ENCODE data around the gene TAPBP.
"Not testable (repeated sequence)": the region's sequence is repeated elsewhere in the genome, so short reads cannot be mapped to it uniquely, and the experiment has no call there.

Gene TAPBP

DNA sequence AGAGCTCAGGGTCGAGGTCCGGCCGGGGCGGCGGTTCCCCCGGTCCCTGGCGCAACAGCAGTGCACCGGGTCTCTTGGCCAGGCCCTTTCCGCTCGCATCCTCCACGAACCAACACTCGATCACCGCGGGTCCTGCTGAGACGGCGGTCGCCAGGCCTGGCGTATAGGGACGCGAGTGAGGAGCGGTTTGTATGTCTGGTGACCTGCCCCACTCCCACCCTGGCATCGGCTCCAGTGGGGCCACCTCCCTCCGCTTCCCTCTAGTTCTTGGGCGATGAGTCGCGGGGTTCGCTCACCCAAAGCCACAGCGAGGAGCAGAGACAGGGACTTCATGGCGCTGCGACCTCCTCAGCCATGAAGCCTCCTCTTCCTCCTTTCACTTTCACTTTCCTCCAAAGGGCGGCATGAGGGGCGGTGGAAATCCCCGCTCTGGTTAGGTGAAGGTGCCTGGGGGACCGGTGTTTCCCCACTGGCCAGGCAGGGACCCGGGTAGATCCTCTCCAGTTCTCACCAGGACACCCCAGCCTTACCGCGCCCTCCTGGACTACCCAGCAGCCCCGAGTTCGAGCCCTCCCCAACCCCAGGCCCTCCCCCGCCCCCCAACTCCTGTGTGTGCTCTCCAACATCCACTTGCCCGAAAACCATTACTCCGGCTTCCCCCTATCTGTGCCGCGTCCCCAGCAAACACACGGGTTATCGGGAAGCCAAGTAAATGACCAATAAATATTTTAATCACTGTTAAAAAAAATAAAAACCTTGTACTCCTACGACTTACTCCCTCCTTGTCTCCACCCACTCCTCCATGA lies at the start of gene TAPBP:
Gene TAPBP (minus strand): TSS at position 370 of the 806 bp plus-strand sequence. CDS start 37 bp downstream, at position 333.
- DNase-seq = no peak

DNA sequence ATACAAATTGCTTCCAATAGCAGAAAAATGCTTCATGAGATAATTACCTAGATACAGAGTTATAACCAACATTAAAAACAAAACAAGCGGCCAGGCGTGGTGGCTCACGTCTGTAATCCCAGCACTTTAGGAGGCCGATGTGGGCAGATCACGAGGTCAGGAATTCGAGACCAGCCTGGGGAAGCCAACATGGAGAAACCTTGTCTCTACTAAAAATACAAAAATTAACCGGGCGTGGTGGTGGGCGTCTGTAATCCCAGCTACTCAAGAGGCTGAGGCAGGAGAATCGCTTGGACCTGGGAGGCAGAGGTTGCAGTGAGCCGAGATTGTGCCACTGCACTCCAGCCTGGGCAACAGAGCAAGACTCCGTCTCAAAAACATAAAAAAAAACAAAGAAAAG lies 49.6 kb upstream of the TAPBP start:
- not testable (repeated sequence) for DNase-seq

DNA sequence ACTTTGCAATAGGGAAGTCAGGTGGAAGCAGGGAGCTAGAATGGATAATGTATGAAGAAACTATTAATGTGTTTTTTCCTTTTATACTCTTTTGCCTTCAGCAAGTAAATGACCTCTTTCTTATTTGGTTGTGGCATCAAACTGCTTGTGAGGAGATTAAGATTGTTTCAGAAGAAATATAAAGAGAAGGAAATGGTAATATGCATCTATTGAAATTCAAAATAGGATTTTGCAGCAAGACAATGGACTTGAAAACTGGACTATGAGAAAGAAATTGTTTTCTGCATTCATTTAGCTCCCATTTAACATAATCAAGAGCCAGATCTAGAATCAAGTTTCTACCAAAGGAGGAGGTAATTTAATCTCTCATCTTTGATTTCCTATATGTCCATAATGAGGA lies 45.5 kb upstream of the TAPBP start:
- no peak for DNase-seq

DNA sequence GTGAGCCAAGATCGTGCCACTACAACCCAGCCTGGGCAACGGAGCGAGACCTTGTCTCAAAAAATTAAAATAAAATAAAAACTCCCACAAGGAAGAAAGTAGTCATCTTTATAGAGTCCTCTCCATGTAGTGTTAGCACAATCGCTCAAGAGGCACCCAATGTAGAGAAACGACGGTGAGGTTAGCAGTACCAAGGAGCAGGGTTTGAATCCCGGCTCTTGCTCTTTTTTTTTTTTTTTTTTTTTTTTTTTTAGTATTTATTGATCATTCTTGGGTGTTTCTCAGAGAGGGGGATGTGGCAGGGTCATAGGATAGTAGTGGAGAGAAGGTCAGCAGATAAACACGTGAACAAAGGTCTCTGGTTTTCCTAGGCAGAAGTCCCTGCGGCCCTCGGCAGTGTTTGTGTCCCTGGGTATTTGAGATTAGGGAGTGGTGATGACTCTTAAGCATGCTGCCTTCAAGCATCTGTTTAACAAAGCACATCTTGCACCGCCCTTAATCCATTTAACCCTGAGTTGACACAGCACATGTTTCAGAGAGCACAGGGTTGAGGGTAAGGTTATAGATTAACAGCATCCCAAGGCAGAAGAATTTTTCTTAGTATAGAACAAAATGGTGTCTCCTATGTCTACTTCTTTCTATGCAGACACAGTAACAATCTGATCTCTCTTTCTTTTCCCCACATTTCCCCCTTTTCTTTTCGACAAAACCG lies 43.4 kb upstream of the TAPBP start:
- not testable (repeated sequence) for DNase-seq

DNA sequence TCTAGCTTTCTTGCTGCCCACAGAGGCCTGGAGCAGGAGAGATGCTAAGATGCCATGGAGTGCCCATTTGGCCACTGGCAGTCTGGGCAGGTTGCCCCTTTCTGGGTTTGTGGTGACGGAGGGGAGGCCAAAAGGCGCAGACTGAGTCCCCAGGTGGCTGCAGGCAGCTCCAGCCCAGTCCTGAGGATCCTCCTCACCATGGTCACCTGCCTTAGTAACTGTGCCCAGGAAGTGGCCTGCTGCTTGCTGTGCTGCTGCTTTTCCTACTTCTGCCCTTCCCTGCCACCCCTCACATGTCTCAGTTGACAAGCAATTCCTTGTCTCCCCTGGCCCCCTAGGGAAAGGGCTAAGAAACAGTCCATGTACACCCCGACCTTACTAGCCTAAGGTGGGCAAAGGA lies 42.4 kb upstream of the TAPBP start:
- no peak for DNase-seq

DNA sequence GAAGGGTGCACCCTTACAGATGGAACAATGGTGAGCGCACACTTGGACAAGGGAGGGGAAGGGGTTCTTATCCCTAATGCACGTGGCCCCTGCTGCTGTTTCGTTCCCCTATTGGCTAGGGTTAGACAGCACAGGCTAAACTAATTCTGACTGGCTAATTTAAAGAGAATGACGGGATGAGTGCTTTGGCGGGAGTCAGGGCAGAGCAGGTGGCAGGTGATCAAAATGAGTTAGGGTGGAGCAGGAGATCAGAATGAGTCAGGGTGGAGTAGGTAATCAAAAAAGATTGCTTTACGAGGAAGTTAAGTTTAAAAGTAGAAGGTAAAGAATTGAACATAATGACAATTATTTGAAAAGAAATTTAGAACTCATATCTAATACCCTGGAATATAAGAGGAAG lies 42.0 kb upstream of the TAPBP start:
- not testable (repeated sequence) for DNase-seq

DNA sequence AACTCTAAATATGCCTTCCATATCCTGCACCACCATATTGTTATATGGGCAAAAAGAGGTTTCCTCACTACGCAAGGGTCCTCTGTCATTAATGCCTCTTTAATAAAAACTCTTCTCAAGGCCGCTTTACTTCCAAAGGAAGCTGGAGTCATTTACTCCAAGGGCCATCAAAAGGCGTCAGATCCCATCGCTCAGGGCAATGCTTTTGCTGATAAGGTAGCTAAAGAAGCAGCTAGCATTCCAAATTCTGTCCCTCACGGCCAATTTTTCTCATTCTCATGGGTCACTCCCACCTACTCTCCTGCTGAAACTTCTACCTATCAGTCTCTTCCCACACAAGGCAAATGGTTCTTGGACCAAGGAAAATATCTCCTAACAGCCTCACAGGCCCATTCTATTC lies 33.9 kb upstream of the TAPBP start:
- DNase-seq = no peak

DNA sequence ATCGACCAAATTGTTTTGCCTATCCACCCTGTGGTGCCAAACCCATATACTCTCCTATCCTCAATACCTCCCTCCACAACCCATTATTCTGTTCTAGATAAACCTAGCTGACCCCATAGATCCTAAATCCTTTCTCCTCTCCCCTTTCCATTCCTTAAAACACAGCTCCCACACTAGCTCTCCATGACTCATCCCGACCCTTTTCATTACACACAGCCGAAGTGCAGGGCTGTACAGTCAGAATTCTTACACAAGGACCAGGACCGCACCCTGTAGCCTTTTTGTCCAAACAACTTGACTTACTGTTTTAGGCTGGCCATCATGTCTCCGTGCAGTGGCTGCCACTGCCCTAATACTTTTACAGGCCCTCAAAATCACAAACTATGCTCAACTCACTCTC lies 33.1 kb upstream of the TAPBP start:
- not testable (repeated sequence) for DNase-seq

DNA sequence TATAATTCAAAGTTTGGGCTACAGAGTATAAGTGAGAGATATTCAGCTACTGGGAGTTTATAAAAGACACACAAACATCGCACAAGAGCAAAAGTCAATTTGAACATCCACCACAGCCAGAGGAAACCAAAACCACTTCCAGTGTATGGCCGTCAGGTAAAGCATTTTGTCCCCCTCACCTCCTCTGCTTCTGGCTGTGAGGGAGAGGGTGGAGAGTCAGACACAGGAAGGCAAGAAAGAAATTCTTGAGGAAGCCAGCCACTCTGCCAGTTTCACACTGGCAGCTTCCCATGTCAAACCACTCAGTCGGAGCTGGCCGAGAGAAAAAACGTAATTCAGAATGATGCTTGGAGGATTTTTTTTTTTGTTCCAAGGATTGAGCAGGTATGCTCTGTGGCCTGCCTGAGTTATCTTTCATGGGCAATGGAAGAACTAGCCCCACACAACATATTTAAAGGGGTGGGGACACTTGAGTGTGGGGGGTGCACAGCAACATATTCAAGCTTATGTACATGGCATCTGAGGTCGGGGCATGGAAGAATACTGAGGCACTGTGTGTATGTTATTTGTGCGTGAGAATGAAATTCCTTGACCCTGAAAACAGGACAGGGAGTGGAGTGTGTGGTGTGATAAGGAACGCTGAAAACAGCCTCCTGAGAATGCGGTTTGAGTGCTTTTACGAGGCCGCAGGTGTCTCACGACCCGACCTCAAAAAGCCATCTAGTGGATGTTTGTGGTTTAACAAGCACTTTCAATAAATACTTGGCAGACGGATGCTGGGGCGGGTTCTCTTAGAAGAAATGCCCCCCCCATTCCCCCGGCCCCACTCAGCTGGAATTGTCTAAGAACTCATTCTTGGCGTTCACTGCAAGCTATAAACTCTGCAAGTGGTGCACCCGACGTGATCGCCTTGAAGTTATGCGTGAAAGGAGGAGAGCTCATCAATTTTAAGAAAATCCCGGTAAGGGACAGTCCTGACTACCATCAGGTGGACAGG lies 31.1 kb upstream of the TAPBP start:
- DNase-seq = peak; percentile 34

DNA sequence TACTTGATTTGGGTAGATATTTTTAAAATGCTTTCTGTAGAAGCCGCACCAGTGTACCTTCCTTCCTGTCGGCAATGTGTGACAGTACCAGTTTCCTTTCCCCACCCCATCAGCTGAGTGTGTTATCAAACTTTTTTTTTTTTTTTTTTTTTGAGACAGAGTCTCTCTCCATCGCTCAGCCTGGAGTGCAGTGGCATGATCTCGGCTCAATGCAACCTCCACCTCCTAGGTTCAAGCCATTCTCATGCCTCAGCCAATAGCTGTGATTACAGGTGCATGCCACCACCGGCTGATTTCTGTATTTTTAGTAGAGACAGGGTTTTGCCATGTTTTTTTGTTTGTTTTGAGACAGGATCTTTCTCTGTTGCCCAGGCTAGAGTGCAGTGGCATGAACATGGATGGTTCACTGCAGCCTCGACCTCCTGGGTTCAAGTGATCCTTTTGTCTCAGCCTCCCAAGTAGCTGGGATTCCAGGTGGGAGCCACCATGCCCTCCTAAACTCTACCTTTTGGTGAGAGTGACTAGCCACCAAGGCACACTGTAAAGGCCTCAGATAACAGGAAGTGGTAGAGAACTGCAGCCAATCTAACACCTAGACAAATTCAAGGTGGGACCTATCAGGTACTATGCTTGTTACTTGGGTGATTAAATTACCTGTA lies 30.2 kb upstream of the TAPBP start:
- DNase-seq = no peak

DNA sequence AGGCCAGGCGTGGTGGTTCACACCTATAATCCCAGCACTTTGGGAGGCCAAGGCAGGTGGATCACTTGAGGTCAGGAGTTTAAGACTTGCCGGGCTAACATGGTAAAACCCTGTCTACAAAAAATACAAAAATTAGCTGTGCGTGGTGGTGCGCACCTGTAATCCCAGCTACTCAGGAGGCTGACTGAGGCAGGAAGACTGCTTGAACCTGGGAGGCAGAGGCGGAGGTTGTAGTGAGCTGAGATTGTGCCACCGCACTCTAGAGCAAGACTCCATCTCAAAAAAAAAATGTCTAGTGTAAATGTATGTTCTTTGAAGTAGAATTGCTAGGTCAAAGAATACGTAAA lies 29.7 kb upstream of the TAPBP start:
- DNase-seq = not testable (repeated sequence)

DNA sequence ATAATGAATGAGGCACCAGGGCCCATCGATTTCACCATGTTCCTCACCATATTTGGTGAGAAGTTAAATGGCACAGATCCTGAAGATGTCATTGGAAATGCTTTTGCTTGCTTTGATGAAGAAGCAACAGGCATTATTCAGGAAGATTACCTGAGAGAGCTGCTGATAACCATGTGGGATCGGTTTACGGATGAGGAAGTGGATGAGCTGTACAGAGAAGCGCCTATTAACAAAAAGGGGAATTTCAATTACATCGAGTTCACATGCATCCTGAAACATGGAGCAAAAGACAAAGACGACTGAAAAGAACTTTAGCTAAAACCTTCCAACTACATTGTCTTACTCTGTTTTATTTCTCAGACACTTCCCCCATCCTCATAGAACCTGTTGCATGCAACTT lies 25.3 kb upstream of the TAPBP start:
- DNase-seq = no peak

DNA sequence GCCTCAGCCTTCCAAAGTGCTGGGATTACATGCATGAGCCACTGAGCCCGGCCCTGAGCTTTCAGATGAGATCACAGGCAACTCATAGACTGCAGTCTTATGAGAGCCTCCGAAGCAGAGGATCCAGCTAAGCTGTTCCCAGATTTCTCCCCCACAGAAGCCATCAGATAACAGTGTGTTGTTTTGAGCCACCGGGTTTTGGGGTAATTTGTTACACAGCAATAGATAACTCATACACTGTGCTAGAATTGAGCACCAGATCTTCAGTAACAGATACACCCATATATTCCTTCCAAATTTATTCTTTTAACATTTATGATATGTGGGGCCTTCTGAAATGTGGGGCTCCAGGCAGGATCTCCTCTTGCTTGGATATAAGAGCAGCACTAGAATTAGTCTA lies 22.6 kb upstream of the TAPBP start:
- DNase-seq = no peak

DNA sequence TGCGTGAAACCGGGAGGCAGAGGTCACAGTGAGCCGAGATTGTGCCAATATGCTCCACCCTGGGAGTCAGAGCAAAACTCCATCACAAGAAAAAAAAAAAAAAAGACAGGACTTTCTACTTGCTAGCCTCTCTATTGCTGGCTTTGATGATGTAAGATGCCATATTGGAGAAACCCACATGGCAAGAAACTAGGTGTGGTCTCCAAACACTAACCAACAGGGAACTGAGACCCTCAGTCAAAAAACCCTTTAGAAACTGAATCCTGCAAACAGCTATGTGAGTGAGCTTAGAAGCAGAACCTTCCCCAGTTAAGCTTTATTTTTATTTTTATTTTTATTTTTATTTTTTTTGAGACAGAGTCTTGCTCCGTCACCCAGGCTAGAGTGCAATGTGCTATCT lies 22.0 kb upstream of the TAPBP start:
- no peak for DNase-seq

DNA sequence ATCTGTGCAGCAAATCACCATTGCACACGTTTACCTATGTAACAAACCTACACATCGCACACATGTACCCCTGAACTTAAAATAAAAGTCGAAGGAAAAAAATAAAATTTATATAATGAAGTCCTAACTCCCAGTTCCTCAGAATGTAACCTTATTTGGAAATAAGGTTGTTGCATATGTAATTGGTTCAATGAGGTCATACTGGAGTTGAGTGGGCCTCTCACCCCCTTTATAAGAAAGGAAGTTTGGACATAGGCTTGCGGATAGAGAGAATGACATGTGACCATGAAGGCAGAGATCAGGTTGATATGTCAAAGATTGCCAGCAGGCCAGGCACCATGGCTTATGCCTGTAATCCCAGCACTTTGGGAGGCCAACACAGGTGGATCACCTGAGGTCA lies 19.8 kb upstream of the TAPBP start:
- DNase-seq = no peak

DNA sequence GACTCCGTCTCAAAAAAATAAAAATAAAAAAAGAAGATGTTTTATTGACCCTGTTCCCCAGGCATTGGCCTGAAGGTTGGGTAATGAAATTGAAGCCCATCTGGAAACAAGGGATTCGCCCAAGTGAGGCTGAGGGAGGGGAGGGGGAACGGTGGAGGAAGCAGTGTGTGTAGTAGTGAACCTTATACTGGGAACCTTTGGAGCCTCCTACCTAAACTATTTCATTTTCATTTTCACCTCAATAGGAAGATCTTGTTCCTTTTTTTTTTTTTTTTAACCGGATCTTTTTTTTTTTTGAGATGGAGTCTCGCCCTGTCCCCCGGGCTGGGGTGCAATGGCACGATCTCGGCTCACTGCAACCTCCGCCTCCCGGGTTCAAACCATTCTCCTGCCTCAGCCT lies 16.9 kb upstream of the TAPBP start:
- DNase-seq = no peak

DNA sequence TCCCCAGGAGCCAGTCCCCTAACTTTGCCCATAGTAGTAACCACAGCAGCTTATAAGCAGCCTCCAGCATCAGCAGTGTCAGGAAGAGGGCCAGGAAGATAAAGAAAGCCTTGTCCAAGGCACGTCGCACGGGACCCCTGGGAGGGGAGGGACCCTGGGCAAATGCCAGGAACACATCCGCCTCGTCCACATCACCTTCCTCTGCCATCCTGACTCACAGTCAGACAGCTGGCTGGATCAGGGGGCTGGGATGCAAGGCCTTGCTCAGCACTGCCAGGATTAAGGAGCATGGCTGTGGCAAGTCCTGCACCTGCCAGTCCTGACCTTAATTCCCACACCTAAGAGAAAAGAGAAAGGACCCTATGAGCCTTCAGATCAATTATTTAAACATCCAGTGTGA lies 15.2 kb upstream of the TAPBP start:
- no peak for DNase-seq

DNA sequence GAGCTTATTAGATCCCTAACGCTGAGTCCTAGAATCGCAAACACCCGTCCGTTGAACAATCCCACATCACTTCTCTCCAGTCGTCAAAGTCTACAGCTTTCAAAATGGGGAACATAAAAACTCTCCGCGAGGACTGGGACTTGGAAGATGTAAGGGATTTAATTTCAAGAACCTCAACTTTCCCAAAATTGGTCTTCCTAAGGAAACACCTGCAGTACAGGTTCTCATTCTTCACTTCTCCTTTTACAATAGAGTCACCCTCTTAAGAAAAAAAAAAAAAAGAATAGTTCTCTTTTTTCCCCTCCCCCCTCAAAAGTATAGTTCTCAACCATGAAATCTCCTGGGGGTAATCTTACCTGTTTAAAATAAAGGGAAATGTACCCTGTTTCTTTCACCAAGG lies 10.2 kb upstream of the TAPBP start:
- no peak for DNase-seq

DNA sequence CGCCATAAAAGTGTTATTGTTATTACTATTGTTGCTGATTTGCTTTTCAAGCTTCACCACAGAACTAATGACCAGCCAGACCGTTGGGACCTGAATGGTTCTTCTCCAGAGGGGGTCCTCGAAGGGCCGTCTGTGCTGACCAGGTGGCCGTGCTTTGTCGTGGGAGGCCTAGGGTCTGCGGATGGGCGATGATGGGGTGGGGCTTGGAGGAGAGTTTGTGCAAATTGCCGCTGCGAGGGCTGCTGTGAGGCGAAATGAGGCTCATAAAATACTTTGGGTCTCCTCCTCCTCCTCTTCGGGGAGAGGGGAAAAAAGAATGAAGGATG lies 9.7 kb upstream of the TAPBP start:
- DNase-seq = no peak

DNA sequence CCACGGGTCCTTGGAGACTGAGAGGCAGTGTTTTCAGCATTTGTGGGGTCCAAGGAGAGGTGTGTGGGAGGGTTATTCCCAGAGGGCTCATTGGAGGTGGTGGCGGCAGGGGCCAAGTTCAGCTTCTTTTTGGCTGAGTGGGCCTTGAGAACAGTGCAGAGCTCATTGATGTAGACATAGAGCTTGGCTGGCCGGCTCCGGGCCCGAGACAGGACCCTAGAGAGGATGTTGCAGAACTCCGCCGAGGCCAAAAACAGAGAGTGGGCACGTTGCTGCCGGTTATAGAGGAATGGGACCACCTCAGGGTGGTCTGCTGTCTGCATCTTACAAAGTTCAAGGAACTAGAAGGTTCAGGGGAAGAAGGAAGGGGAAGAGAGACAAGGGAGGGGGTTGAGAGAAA lies 7.3 kb upstream of the TAPBP start:
- DNase-seq = no peak

DNA sequence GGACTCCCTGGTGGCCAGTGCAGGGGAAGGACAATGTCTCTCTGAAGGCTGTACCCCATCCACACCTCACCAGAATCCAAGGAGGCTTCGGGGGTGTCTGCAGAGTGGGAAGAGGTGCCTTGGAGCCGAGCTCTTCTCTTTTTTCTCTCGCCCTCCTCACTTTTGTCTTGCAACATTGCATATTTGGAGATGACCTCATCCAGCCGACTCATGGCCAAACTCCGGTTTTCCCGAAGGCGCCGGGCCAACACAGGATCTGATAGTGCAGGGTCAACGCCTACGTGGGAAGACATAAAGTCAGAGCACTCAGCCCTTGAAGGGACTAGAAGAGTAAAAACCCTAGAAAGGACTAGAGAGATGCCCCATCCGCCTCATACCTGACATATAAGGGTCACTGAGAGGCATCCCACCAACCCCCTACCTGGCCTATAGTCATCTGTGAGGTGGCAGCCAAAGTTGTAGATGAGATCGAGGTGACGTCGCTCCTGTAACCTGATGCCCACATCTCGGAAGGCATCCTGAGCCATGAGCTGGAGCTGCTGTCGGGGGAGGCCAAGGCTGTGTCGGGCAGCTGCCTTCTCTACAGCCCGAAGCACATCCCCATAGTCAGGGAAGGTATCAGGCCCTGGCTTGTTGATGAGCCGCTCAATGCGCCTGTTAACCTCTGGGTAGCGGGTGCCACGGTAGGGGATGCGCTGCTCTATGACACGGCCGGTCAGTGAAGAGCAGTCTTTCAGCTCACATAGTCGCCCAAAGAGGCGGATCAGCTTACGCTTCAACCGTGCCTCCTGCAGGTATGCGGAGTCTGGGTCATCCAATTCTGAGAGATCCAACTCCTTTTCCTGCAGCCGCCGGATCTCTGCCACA lies 6.7 kb upstream of the TAPBP start:
- DNase-seq = no peak

DNA sequence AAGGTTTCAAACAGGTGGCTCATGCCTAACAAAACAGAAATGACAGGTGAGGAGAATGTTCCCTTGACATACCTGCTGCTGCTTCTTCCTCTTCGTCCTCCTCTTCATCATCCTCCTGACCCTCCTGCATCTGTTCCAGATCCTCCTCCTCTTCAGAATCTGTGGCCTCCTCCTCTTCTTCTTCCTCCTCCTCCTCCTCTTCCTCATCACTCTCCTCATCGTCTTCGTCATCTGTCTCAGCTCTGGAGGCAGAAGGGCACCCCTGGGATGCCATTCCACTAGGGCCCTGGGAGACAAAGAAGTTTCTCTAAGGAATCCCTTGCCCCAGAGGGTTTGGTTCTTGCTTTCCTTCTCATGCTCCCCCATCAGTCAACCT lies 6.0 kb upstream of the TAPBP start:
- no peak for DNase-seq
